HG03520 (cell line): ENCODE data around the gene SMCO1.
"Not testable (repeated sequence)": the region's sequence is repeated elsewhere in the genome, so short reads cannot be mapped to it uniquely, and the experiment has no call there.

Experiments
- ATAC-seq: cut with Tn5 transposase; IDR thresholded peaks from one replicate; pipeline ENCODE4 v1.9.1; 2021; ENCODE audit warnings: mild to moderate bottlenecking, moderate library complexity; ENCODE audit not compliant: unreplicated experiment

SMCO1 gene, protein sequence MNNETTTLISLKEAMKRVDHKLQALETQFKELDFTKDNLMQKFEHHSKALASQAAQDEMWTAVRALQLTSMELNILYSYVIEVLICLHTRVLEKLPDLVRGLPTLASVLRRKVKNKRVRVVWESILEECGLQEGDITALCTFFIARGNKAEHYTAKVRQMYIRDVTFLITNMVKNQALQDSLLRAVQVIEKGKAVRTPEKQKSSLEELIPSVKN

DNA sequence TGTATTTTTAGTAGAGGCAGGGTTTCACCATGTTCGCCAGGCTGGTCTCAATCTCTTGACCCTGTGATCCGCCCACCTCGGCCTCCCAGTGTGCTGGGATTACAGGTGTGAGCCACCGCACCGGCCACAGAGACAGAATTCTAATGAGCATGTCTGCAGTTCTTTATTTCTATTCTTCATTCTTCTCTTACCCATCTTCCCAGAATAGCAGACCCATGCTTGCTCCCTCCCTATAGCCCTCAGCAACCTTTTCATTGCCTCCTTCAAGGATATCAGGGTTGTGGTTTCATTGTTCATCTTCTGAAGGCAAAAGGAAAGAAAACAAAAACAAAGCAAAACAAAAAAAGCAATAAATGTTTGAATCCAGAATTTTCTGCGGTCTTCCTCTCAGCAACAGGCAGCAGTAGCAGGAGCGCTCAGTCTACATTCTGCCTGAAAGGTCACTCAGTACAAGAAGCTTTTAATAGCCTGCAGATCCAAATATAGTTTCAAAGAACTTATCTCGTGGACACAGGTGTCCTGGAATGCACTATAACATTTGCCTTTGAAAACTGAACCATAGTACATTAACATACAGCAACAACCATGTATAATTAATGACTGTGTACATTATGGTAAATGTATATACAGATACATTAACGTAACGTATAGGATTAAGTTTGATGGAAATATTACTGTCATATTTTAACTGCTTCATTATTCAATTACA is at the start of gene SMCO1:
Gene SMCO1, minus strand, starts transcription at position 434 of the 709 bp plus-strand sequence. Its CDS starts 137 bp downstream, at position 297.
- ATAC-seq: no peak

DNA sequence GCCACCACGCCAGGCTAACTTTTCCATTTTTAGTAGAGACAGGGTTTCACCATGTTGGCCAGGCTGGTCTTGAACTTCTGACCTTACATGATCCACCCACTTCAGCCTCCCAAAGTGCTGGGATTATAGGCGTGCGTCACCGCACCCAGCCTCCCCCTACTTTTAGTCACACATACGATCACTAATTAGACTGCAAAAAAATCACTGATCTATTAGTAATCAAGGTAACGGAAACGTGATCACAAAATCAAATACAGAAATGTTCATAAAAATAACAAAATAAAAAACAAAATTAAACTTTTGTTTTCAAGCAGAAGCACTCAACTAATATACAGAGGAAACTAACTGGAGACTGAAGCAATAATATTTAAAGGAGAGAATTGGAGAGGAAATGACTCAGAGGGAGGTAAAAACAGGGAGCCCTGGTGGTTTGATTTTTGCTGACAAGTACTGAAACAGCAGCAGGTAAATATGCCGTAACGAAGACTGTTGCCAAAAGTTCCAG is 48.6 kb upstream of the SMCO1 start:
- ATAC-seq: no peak

DNA sequence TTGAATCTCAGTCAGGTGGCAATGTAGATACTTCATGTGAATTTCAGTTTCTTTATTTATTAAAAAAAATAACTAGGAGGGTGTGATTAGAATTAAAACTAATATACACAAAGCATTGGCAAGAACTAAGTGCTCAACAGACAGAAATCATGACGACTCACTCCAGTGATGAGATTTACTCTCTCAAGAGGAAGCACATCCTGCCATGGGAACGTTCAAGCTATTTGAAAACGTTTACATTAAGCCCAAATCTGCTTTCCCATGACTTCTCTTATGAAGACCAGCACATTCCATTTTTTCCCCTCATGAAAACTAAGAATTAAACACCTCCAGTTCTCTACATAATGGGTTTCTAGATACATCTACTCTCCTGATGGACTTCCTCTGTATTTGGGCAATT is 44.7 kb upstream of the SMCO1 start:
- ATAC-seq: no peak

- ATAC-seq: no peak
These were observed 43.3 kb upstream of the SMCO1 start for GRCh38 chr3:196558476-196558875.

GRCh38 chr3:196557236-196557635 is 42.1 kb upstream of the SMCO1 start:
- no peak for ATAC-seq

DNA sequence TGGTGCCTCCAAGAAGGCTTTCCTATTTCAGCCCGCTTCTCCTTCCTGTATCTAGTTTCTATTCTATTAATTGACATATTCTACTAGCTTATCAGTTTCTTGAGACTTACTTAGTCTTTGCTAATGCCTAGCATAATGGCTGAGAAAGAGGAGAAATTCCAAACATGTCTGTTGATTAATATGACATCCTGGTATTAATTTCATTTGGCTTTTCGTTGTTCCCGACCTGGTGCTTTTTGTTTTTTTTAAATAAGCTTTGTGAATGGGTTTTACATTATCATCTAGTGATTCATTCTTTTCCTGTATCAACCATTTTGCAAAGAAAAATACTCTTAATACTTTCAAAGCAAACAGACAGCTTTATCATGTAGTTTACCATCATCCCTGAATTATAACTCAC is 40.1 kb upstream of the SMCO1 start:
- no peak for ATAC-seq

- ATAC-seq: no peak
These were observed 39.1 kb upstream of the SMCO1 start for GRCh38 chr3:196554205-196554604.

- ATAC-seq: no peak
These were observed 38.4 kb upstream of the SMCO1 start for GRCh38 chr3:196553551-196553950.

DNA sequence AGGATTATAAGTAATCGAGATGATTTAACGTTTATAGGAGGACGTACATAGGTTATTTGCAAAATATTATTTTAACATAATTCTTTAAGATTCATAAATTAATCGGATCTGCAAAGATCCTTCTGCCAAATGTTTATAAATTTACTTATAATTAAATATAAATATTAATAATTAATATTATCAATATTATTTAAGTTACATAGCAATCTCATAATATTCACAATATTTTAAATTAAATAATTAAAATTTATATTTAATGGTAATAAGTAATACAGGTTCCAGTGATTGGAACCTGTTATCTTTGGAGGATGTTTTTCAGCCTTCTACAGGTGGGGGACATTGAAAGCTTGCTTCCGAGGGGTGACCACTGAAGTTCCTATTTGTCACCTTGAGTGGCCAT is 37.1 kb upstream of the SMCO1 start:
- ATAC-seq: no peak

DNA sequence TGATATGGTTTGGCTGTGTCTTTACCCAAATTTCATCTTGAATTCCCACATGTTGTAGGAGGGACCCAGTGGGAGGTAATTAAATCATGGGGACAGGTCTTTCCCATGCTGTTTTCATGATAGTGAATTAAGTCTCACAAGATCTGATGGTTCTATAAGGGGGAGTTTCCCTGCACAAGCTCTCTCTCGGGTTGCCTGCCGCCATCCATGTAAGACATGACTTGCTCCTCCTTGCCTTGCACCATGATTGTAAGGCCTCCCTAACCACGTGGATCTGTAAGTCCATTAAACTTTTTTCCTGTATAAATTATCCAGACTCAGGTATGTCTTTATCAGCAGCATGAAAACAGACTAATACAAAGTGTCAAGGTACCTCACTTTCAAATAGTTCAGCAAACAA is 35.0 kb upstream of the SMCO1 start:
- ATAC-seq: not testable (repeated sequence)

DNA sequence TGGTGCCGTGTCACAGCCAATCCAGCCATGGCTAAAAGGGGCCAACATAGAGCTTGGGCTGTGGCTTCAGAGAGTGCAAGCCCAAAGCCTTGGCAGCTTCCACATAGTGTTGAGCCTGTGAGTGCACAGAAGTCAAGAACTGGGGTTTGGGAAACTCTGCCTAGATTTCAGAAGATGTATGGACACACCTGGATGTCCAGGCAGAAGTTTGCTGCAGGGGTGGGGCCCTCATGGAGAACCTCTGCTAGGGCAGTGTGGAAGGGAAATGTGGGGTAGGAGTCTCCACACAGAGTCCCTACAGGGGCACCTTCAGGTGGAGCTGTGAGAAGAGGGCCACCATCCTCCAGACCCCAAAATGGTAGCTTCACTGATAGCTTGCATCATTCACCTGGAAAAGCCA is 34.2 kb upstream of the SMCO1 start:
- ATAC-seq: not testable (repeated sequence)

GRCh38 chr3:196547067-196547466 is 31.9 kb upstream of the SMCO1 start:
- ATAC-seq: no peak

DNA sequence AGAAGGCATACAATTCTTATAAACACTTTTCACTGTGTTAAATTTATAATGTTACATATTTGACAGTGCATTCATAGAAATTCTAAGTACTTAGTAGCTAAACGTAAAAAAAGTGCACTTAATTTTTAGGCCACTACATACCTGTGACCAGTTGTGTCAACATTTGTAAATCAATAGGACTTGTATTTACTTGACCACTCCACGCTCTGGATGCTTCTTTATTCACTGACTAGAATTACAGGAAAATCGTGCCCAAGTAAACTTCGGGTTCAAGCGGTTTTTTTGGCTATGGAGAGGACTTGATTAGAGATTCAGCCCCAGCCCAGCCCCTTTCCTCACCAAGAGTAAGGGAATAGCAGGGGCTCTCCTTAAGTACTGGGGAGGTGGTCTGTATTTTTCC is 31.4 kb upstream of the SMCO1 start:
- no peak for ATAC-seq

DNA sequence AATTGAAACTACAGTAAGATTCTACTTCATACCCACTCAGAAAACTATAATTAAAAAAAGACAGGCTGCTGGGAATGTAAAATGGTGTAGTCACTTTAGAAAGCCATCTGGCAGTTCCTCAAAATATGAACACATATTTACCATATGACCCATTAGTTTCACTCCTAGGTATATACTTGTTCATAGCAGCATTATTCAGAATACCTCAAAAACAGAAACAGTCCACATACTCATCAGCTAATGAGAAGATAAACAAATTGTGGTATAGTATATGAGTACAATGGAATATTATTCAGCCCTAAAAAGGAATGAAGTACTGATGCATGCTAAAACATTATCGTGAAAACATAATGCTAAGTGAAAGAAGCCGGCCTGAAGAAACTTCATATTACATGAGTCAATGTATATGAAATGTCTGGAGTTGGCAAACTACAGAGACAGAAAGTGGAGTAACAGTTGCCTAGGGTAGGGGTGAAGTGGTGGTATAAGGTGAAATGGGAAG is 29.4 kb upstream of the SMCO1 start:
- no peak for ATAC-seq

DNA sequence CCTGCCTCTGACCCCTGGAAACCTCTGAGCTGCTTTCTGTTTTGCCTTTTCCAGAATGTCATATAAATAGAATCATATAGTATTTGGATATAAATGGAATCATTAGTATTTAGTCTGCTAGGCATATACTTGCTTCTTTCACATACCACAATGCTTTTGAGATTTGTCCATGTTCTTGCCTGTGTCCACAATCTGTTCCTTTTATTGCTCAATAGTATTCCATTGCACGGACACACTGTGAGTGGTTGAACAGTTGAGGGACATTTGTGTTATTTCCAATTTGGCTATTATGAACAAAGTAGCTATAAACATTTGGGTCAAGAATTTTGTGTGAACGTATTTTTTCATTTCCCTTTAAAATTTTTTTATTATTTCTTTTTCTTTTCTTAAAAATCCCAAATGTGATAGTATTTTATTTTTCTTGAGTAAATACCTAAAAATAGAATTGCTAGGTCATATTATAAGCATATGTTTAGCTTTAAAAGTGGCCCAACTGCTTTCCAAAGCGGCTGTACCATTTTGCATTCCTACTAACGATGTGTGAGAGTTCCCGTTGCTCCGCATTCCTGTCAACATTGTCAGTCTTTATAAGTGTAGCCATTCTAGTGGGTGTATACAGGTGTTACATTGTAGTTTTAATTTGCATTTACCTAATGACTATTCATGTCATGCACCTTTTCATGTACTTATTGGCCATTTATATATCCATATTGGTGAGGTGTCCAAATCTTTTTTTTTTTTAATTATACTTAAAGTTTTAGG is 26.7 kb upstream of the SMCO1 start:
- no peak for ATAC-seq

- ATAC-seq: no peak
These were observed 22.3 kb upstream of the SMCO1 start for GRCh38 chr3:196537319-196537984.

DNA sequence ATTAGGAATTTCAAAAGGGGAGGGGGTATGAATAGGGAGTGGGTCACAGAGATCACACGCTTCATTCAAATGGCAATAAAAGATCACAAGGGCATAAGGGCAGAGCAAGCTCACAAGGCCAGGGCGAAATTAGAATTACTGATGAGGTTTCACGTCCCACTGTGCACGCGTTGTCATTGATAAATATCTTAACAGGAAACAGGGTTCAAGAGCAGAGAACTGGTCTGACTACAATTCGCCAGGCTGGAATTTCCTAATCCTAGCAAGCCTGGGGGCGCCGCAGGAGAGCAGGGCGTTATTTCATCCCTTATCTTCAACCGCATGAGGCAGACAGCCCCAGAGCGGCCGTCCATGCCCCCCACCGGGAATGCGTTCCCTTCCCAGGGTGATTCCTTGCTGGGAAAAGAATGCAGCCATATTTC is 18.1 kb upstream of the SMCO1 start:
- ATAC-seq: no peak

GRCh38 chr3:196531418-196531817 is 16.3 kb upstream of the SMCO1 start:
- no peak for ATAC-seq

GRCh38 chr3:196528639-196529233 is 13.6 kb upstream of the SMCO1 start:
- peak; percentile 73 for ATAC-seq

DNA sequence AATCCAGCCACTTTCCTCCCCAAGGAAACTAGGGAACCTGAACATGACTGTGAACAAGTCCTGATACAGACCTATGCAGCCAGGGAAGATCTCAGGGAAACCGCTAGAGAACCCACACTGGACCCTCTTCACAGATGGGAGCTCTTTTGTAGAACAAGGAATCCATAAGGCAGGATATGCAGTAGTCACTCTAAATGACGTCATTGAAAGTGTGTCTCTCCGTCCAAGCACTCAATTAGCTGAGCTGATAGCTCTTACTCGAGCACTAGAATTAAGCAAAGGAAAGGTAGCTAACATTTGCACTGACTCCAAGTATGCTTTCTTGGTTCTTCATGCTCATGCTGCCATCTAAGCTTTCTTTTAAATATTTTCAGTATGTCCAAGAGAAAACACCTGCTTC is 10.0 kb upstream of the SMCO1 start:
- ATAC-seq: no peak

- ATAC-seq: no peak
These were observed 9.4 kb upstream of the SMCO1 start for GRCh38 chr3:196524527-196524926.
